ENCODE results near the gene ABCA1.

Gene ABCA1

DNA sequence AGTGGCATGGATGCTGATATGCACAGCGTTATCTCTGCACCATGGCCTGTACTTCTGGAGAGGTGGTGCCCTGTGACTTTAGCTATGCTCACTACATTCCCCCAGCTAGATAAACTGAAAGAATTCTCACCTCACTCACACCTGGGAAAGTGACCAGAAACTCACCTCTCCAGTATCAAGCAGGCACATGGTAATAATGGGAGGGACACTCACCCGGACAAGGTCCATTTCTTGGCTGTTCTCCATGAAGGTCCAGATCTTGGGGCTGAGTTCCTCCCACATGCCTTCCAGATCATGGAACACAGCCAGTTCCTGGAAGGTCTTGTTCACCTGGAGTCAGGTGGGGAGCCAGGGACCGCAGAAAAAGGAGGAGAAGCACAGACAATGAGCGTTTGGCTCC is 91.2 kb downstream of the ABCA1 start:
- DNase-seq, result no peak

DNA sequence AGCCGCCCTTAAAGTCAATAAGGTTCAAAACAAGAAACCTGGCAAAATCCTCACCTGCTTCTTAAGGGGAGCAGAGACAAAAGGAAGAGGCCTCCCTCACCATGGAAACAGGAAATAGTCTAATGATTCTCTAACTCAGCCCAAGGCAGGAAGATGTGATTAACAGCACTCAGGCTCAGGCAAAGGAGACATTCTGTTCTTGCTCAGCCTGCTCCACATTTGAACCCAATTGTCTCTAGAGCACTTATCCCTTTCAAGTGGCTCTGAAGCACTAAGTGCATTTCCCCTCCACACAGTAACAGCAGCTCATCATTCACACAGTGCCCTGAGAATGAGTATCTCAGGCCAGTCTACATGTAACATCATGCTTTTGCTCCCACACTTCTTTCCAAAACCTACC is 91.7 kb downstream of the ABCA1 start:
- no peak for DNase-seq

DNA sequence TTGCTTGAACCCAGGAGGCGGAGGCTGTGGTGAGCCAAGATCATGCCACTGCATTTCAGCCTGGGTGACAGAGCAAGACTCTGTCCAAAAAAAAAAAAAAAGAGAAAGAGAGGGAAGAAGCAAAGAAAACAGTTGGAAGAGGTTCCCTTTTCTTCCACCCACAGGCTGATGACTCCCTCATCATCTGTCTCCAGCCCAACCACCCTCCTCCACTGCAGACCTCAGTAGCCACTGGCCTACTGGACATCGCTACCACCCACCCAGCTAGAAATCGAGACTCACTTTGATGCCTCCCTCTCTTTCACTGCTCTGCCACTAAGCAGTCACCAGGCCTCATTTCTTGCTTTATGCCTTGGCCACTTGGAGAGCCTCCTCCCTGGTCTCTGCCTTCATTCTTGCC is 92.8 kb downstream of the ABCA1 start:
- DNase-seq, result no peak

DNA sequence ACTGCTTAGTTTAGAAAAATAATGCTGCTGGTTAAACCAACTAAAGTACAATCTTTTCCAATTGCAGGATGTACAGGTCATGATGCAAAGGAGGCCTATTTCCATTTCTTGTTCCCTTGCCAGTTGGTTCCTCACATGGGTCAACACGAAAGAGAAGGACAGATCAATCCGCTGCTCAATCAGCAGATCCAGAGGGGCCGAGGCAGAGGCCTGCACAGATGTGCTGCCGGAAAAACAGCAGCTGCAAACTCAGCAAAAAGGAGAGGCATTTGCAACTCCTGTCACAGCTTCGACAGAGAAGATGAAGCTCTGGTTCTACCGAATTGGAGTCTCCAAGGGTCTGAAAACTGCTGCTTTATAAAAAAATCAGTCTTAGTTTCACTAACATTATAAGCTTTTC is 94.3 kb downstream of the ABCA1 start:
- no peak for DNase-seq

DNA sequence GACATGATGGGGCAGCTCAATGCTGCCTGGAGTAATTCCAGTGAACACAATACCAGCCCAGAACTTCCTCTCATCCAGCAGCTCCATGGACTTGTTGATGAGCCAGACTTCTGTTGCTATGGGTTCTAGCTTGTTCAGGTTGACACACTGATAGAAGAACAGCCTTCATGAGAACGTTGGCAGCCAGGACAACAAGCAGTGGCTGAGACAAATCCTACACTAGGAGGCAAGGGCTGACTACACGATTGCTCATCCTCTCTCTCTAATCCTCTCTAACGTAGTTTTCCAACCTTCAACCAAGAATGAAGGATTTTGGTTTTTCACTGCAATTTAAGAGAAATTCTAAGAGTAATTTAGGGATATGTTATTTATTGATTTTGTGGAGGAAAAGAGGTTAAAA is 96.3 kb downstream of the ABCA1 start:
- DNase-seq, result no peak

DNA sequence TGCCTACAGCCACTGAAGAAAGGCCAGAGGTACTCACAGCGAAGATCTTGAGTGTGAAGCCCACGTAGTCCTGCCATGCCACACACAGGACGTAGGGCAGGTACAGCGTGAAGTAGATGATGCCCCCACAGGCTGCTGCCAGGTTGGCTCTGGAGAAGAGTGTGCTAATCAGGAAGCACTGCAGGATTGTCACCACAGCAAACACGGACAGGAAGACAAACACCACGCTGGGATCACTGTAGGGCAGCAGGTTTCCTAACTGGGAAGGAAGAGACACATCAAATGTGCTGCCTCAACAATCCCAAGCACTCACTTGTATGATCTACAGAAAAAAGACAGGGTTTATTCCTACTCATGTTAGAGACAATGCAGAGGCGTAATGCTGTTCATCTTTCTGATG is 101.0 kb downstream of the ABCA1 start:
- no peak for DNase-seq

- DNase-seq, result no peak
These were observed 101.7 kb downstream of the ABCA1 start for GRCh38 chr9:104826079-104826775.

GRCh38 chr9:104820336-104820735 is 107.6 kb downstream of the ABCA1 start:
- no peak for DNase-seq

GRCh38 chr9:104819033-104819432 is 108.9 kb downstream of the ABCA1 start:
- DNase-seq, result no peak

DNA sequence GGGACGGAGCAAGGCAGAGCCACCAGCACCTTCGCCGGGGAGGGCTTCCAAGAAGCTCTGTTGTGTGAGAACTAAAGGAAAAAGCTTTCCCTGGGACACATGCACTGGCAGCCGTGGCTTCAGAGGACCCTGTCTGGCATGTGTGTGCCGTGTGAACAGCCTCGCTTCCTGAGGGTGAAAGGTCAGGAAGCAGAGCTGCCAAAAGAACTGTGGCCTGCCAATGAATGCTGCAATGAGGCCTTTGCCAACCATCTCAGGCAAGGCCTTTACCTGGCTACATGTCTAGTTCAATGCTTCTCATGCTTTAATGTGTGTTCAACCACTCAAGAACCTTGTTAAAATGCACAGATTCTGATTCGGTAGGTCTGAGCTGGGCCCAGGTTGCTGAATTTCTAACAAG is 110.5 kb downstream of the ABCA1 start:
- no peak for DNase-seq

DNA sequence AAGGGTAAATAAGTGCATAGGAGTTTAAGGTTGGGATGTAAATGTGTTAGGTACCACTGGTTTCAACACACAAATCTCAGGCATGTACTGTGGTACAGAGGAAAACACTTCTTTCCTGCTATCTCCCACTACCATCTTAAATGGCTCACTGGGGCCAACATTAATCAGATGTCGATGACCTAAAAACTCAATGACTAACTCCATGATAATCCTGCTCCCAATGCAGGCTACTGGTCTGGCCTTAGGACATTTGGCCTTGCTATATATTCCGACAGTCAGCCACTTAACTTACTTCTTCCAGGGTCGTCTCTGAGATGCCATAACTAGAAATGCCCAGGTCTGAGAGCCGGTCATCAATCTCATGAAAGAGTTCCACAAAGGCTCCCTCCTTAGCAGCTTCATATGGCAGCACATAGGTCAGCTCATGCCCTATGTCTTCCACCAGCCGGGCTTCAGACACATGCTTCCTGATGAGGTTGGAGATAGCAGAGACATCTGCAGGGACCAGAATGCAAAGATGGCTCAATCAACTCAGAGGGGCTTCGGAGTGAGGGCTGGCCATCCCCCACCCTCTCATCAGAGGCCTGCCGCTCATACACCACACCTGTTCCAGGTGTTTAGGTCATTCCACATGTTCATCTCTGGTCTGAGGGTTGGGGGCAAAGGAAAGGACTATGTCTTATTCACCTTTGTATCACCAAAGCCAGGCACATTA is 111.9 kb downstream of the ABCA1 start:
- DNase-seq, result no peak

DNA sequence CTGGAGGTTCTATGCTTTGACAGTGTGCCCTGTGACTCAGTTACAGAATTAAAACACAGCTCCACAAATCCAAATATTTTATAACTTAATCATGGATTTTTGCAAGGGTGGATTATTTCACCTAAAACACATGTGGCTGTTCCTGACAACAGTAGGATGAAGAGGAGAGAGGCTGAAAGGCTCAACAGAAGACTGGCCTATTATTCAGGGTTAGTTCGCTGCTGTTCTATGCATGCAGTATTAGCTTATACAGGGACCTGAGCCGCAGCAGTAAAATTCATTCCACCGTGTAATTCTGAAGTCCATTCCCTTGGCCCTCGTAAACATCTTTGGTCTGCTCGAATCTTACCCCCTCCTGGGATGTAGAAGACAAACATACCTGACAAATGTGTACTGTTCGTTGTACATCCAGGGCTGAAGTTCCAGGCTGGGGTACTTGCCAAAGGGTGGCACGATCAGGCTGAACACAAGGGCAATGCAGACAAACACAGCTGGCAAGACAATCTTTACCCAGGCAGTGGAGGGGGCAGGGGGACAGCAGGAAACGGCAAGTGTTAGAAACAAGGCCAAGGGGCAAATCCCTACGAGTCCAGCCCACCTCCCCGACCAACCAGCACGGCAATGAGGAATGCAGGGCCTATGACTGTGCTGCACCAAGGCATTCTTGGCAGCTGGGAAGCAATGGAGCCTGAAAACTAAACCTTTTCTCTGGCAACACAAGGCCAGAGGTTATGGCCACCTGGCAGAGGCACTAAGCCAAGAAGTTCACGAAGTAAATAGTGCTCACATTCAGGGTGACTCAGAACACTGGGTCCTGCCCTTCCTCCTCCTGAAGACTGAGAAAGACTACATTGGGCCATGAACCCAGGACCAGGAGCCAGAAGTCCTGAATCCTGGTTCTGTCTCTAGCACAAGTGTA is 117.3 kb downstream of the ABCA1 start:
- DNase-seq, result no peak

DNA sequence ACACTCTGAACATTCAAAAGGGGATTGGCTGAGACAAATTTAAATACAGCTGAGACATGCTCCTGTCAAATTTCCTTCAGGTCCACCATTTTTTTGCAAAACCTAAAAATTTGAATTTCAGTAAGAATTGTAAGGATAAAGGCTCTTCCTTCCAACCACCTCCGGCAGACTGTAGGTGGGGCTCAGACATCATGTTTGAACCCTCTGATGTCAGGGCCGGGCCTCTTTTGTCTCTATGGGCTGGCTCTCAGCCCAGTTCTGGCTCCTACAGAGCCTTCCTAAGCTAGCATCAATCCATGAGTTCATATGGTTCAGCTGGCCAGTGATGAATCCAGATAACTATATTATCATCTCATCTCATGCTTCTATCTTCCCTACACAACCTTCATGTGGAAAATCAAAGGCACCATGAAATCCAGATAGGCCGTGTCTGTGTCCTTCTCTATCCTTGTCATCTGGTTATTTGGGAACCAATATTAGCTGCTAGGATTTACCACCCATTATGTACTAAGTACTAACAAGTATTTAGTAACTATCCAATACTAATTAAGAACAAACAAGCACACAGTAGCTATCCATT is 119.8 kb downstream of the ABCA1 start:
- no peak for DNase-seq

- no peak for DNase-seq
These were observed 122.5 kb downstream of the ABCA1 start for GRCh38 chr9:104805441-104805840.

DNA sequence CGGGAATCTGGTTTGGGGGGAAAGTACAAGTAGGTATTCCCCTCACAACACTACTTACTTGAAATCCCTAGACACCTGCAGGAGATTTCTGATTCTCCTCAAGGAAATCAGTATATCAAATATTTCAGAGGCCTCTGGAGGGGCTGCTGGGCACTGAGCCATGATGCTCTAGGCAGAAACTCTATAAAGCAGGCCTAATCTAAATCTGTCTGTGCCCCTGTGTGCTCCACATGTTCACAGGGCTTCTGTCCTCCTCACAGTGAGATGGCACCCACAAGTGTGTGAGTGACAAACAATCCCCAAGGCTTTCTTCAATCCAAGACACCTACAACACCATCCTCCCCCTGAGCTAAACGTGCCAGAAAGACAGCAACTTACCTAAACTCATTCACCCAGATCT is 125.0 kb downstream of the ABCA1 start:
- DNase-seq, result no peak

DNA sequence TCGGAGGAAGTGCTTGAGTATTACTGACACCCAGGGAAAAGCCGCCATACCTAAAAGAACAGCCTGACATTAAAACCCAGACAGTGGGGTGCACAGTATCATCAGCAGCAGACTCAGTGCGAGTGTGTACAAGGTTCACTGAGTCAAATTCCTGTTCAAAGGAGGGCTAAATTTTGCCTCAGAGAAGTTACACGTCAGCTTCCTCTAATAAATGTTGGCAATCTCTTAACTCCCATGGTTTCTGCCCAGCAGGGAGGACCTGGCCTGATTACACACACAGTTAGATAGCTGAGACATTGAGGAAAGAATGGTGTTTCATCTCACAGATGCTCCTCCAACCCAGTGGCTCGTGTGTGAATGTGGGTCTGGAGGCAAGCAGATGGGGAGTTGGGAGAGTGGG is 125.8 kb downstream of the ABCA1 start:
- no peak for DNase-seq

GRCh38 chr9:104800068-104800785 is 127.7 kb downstream of the ABCA1 start:
- DNase-seq, result no peak

- no peak for DNase-seq
These were observed 129.6 kb downstream of the ABCA1 start for GRCh38 chr9:104798209-104798995.

- no peak for DNase-seq
These were observed 132.1 kb downstream of the ABCA1 start for GRCh38 chr9:104795857-104796256.

- no peak for DNase-seq
These were observed 132.9 kb downstream of the ABCA1 start for GRCh38 chr9:104795082-104795481.

GRCh38 chr9:104794070-104794469 is 133.9 kb downstream of the ABCA1 start:
- DNase-seq, result no peak

- no peak for DNase-seq
These were observed 139.7 kb downstream of the ABCA1 start for GRCh38 chr9:104788251-104788650.

All from effector CD4-positive, alpha-beta T cell (primary cell).